Dedifferentiated amniotic fluid mesenchymal stem cell (primary cell): ENCODE data around the gene GALK1.

Experiments
- DNase-seq: peaks from one replicate; pipeline ENCODE4 v3.0.0-alpha.2; 2016; ENCODE audit errors: extremely low spot score

GALK1 gene

DNA sequence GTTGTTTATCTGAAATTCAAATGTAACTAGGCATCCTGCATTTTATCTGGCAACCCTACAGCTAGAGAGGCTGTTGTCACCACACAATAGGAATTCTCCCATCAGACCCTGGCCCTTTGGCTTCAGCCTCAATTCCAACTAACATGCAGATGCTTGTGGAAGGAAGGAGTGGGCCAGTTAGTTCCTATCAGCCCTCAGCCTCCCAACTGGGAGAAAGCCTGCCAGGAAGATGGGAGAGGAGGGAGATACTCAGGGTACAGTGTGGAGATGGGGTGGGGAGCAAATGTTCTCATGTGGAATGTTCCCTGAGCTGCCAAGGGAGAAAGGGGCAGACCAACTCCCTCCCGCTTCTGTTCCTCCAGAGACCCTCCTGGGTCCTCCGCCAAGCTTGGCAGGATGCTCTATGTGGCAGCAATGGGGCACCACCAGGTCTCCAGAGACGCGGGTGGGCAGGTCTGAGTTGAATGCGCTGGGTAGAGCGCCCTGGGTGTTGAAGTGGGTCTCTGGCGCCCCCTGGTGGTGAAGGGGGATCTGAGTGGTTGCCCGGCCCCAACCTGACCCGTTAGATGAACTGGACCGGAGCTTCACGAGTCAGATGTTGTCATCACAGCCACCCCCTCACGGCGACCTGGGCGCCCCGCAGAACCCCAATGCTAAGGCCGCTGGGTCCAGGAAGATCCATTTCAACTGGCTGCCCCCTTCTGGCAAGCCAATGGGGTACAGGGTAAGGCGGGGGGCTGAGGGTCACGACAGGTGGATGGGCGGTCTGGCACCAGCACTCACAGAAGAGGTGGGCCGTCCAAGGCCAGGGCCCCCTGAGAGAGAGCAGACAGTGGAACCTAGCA lies 15.2 kb downstream of the GALK1 start:
- peak; percentile 79 for DNase-seq

- no peak for DNase-seq
Measured at GRCh38 chr17:75748706-75749105, 16.3 kb downstream of the GALK1 start.

DNA sequence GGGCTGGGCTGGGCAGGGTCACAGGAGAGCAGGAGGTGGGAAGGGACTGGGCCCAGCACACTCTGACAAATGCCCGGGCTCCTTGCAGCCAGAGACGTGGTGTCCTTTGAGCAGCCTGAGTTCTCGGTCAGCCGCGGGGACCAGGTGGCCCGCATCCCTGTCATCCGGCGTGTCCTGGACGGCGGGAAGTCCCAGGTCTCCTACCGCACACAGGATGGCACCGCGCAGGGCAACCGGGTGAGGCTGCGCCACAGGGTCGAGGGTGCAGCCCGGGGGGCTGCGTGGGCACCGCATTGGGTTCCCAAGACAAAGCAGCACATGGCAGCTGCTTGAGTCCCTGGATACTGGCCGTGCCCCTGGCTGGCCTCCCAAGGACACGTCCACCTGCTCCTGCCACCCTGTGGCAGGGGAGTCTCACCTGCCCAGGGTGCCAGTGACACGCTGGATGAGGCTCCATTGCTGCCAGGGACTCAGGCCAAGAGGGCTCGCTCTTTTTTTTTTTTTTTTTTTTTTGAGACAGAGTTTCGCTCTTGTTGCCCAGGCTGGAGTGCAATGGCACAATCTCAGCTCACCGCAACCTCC lies 21.3 kb downstream of the GALK1 start:
- DNase-seq: no peak

- no peak for DNase-seq
Measured at GRCh38 chr17:75742337-75742736, 22.7 kb downstream of the GALK1 start.

GRCh38 chr17:75740631-75741077 lies 24.3 kb downstream of the GALK1 start:
- no peak for DNase-seq

GRCh38 chr17:75740215-75740614 lies 24.8 kb downstream of the GALK1 start:
- DNase-seq: no peak

GRCh38 chr17:75739801-75740200 lies 25.2 kb downstream of the GALK1 start:
- no peak for DNase-seq

DNA sequence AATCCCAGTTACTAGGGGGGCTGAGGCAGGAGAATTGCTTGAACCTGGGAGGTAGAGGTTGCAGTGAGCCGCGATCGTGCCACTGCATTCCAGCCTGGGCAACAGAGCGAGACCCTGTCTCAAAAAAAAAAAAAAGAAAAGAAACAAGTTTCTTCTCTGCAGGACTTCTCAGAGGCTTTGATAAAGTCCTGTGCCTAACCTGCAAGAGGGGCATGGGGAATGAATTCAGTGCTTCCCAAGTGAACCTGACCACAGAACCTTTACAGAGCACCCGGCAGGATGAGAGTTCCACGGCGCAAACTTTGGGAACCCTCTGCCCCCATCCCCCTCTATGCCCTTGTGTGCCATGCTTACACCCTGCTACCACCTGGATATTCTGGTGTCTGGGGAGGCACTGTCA lies 25.8 kb downstream of the GALK1 start:
- no peak for DNase-seq

GRCh38 chr17:75738218-75738802 lies 26.7 kb downstream of the GALK1 start:
- DNase-seq: no peak

GRCh38 chr17:75737133-75737962 lies 27.6 kb downstream of the GALK1 start:
- no peak for DNase-seq

- DNase-seq: no peak
Measured at GRCh38 chr17:75736173-75736835, 28.7 kb downstream of the GALK1 start.

GRCh38 chr17:75734674-75735294 lies 30.2 kb downstream of the GALK1 start:
- DNase-seq: no peak

DNA sequence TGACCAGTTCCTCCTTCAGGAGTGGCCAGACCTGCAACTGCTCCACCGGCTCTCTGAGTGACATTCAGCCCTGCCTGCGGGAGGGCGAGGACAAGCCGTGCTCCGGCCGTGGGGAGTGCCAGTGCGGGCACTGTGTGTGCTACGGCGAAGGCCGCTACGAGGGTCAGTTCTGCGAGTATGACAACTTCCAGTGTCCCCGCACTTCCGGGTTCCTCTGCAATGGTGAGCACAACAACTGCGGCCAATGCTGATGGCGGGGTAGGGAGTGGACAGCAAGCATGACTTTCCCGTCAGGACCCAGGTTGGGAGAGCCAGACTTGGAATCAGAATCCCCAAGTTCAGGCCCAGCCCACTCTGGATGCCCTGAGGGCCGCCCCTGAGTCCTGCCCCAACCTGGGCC lies 31.5 kb downstream of the GALK1 start:
- no peak for DNase-seq

DNA sequence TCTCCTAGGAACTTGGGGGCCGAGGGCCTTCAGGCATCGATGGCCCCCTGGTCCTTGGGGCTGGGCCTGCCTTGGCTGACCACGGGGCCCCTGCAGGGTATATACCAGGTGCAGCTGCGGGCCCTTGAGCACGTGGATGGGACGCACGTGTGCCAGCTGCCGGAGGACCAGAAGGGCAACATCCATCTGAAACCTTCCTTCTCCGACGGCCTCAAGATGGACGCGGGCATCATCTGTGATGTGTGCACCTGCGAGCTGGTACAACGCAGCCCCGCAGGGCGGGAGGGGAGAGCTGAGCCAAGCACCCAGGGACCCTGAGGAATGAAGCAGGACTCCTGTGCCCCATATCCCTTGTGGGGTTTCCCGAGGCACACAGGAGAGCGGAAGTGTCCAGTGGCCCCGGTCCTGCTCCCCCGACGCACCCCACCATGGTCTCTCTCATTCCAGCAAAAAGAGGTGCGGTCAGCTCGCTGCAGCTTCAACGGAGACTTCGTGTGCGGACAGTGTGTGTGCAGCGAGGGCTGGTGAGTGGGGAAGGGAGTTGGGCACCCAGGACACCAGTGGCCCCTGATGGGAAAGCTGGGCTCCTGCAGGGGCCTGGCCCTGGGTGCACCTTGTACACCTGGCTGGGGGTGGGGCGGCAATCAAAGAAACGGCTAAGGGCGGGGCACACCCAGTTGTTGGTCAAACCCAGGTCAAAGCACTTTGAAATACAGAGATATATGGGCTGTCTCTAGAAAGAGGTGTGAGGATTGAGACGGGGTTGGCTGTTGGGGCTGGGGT lies 33.1 kb downstream of the GALK1 start:
- no peak for DNase-seq

DNA sequence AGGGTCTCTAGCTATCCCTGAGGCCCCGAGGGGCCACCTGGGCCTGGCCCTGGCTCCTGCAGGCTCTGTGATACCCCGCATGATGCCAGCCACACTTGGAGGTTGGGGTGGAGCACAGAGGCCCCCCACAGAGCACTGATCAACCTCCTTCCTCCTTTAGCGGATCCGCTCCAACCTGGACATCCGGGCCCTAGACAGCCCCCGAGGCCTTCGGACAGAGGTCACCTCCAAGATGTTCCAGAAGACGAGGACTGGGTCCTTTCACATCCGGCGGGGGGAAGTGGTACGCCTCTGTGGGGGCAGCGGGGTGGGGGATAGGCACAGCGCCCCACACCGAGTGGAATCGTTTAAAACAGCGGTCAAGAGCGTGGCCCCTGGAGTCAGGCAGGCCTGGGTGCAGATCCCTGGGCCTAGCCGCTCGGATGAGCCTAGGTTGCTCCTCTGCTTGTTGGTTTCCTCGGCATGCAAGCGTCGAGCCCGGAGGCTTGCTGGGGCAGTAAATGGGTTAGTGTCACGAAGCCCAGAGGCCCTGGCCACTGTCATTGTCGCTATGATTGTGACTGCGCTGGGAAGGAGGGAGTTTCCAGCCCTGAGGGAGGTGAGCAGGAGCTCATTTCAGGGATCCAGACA lies 33.8 kb downstream of the GALK1 start:
- DNase-seq: no peak

DNA sequence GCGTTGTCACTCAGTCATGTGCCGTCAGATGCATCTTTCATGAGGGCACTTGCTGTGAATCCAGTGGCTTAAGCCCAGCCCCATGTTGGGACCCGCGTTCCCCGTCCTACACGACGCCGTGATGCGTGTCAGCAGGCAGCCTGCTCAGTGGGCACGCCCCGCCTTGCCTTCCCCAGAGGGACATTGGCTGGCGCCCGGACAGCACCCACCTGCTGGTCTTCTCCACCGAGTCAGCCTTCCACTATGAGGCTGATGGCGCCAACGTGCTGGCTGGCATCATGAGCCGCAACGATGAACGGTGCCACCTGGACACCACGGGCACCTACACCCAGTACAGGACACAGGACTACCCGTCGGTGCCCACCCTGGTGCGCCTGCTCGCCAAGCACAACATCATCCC lies 34.9 kb downstream of the GALK1 start:
- DNase-seq: no peak

- DNase-seq: no peak
Measured at GRCh38 chr17:75729351-75729750, 35.6 kb downstream of the GALK1 start.

GRCh38 chr17:75727391-75727790 lies 37.6 kb downstream of the GALK1 start:
- no peak for DNase-seq

DNA sequence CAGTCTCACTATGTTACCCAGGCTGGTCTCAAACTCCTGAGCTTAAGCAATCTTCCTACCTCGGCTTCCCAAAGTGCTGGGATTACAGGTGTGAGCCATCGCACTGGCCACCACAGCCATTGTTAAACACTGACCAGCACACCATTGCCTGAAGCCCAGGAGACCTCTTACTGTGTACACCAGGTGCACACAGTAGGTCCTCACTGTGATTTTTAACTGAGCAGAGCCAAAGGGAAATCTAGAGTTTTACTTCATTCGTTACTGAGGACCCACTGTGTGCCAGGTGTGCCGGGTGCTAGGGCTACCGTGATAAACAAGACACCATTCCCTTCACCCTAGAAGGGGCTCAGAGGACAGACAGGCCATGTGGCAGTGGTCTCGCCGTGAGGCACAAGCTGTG lies 39.5 kb downstream of the GALK1 start:
- no peak for DNase-seq
